ENCODE results near the gene TOX2. TPM values are rescaled to one million over a fixed set of nuclear protein-coding genes. Genes with fewer than 3 reads are reported as not detected.

Gene TOX2
- total RNA-seq, 2 experiments from 2014 or later, result 3.3 to 3.9 TPM

DNA sequence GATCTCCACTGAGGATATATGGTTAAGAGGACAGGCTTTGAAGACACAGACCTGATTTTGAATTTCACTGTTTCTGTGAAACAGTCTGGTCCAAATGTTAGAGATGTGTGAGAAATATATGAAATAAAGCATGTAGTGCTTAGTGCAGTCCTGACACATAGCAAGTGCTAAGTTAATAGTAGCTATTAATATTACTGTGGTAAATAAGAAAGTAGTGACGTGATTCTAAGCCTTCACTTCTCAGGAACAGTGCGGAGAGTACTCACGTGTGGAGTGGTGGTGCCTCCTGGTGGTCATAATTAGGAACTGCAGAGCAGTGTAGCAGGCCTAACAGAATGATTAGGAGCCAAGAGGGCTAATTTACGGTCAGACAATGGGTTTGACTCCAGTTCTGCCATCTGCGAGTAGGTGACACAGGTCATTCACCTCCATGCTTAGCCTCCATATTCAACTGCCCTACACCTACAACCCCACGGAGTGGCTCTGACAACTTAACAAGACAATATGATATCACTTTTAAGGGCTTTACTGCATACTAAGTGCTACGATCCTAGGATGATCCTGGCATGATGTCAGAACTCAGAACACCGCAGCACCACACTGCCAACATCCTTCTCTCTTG lies 166.1 kb downstream of the TOX2 start:
- ChIA-PET POLR2A (interaction anchor here (0.6 to 3.5 kb wide), 4 partner anchors 12 to 68 kb away, joined by 3 to 16 read pairs (median 10); no protein-coding TSS in a partner anchor), CTCF (interaction anchor here (0.6 to 5.2 kb wide), 13 partner anchors 11 to 333 kb away, joined by 3 to 40 read pairs (median 4); no protein-coding TSS in a partner anchor)
- no peaks in the 10 kb centered on the region for H3K9me3 Mint-ChIP-seq
- H3K4me1 Mint-ChIP-seq (ENCODE audit: low read depth), result peaks cover 33% of the 10 kb centered on the region
- peak overlapping the region; percentile 61 for H3K27ac Mint-ChIP-seq
- peaks cover 12% of the 10 kb centered on the region for H3K4me1 ChIP-seq (ENCODE audit: insufficient read depth, low read length)
- no peaks in the 10 kb centered on the region for H3K36me3 Mint-ChIP-seq (ENCODE audit: low read depth)
- peak; percentile 67 to 90 (median 76) for DNase-seq
- intact Hi-C loops (cut with DNase I, micrococcal nuclease), result loop anchor here (1.0 to 5.0 kb wide), 8 partner anchors 10 to 632 kb away; no protein-coding TSS in a partner anchor
- H3K36me3 ChIP-seq (ENCODE audit: insufficient read depth, low read length), result no peaks in the 10 kb centered on the region
- H3K27ac ChIP-seq (ENCODE audit: low read depth in 1 of 2, low read length in 2 of 2), result no peak overlapping the region
- no peak overlapping the region for H3K4me3 Mint-ChIP-seq
- peak; percentile 98 for TF ChIP-seq CTCF (IDR thresholded peaks at IDR 0.05)
- H3K9me3 ChIP-seq (ENCODE audit: control insufficient read depth in 1 of 2, insufficient read depth in 1 of 2, low read length in 2 of 2), result no peaks in the 10 kb centered on the region
- H3K27me3 ChIP-seq (ENCODE audit: control insufficient read depth in 1 of 2, insufficient read depth in 2 of 2, low read length in 2 of 2), result no peaks in the 10 kb centered on the region
- H3K27me3 Mint-ChIP-seq, result no peaks in the 10 kb centered on the region
- H3K4me3 ChIP-seq (ENCODE audit: low read length), result no peak overlapping the region
- peak; percentile 97 for ATAC-seq (ENCODE audit: poor library complexity)

- no peak for DNase-seq
- Mint-ChIP-seq H3K4me3 (no peak overlapping the region), H3K4me1 (ENCODE audit: low read depth) (peaks cover 28% of the 10 kb centered on the region), H3K27ac (no peak overlapping the region), H3K9me3 (no peaks in the 10 kb centered on the region), H3K27me3 (no peaks in the 10 kb centered on the region), H3K36me3 (ENCODE audit: low read depth) (no peaks in the 10 kb centered on the region)
- ChIA-PET CTCF (interaction anchor here (1.3 to 5.2 kb wide), 3 partner anchors 11 to 332 kb away, joined by 11 to 40 read pairs (median 14); no protein-coding TSS in a partner anchor), POLR2A (interaction anchor here (0.6 to 3.5 kb wide), 3 partner anchors 12 to 522 kb away, joined by 4 to 16 read pairs (median 15); no protein-coding TSS in a partner anchor)
- Histone ChIP-seq H3K9me3 (ENCODE audit: control insufficient read depth in 1 of 2, insufficient read depth in 1 of 2, low read length in 2 of 2) (no peaks in the 10 kb centered on the region), H3K4me1 (ENCODE audit: insufficient read depth, low read length) (peaks cover 8% of the 10 kb centered on the region), H3K36me3 (ENCODE audit: insufficient read depth, low read length) (no peaks in the 10 kb centered on the region), H3K4me3 (ENCODE audit: low read length) (no peak overlapping the region), H3K27ac (ENCODE audit: low read depth in 1 of 2, low read length in 2 of 2) (no peak overlapping the region), H3K27me3 (ENCODE audit: control insufficient read depth in 1 of 2, insufficient read depth in 2 of 2, low read length in 2 of 2) (no peaks in the 10 kb centered on the region)
- intact Hi-C loops (cut with DNase I, micrococcal nuclease), result loop anchor here (2.0 to 5.0 kb wide), 4 partner anchors 154 to 633 kb away; no protein-coding TSS in a partner anchor
- no peak for TF ChIP-seq CTCF (IDR thresholded peaks at IDR 0.05)
- ATAC-seq (ENCODE audit: poor library complexity), result no peak
Measured at GRCh38 chr20:44081476-44081875, 166.8 kb downstream of the TOX2 start.

GRCh38 chr20:44081888-44082287 lies 167.2 kb downstream of the TOX2 start:
- ChIA-PET CTCF (interaction anchor here (1.7 to 5.2 kb wide), 2 partner anchors 25 to 332 kb away, joined by 14 to 40 read pairs; no protein-coding TSS in a partner anchor), POLR2A (interaction anchor here (0.6 to 3.5 kb wide), 3 partner anchors 13 to 523 kb away, joined by 4 to 16 read pairs (median 15); no protein-coding TSS in a partner anchor)
- Histone ChIP-seq H3K9me3 (ENCODE audit: control insufficient read depth in 1 of 2, insufficient read depth in 1 of 2, low read length in 2 of 2) (no peaks in the 10 kb centered on the region), H3K4me3 (ENCODE audit: low read length) (no peak overlapping the region), H3K27ac (ENCODE audit: low read depth in 1 of 2, low read length in 2 of 2) (no peak overlapping the region), H3K36me3 (ENCODE audit: insufficient read depth, low read length) (no peaks in the 10 kb centered on the region), H3K27me3 (ENCODE audit: control insufficient read depth in 1 of 2, insufficient read depth in 2 of 2, low read length in 2 of 2) (no peaks in the 10 kb centered on the region), H3K4me1 (ENCODE audit: insufficient read depth, low read length) (peaks cover 8% of the 10 kb centered on the region)
- no peak for TF ChIP-seq CTCF (IDR thresholded peaks at IDR 0.05)
- intact Hi-C loops (cut with DNase I, micrococcal nuclease), result loop anchor here (2.0 to 5.0 kb wide), 4 partner anchors 155 to 633 kb away; no protein-coding TSS in a partner anchor
- no peak for ATAC-seq (ENCODE audit: poor library complexity)
- Mint-ChIP-seq H3K9me3 (no peaks in the 10 kb centered on the region), H3K27ac (no peak overlapping the region), H3K4me1 (ENCODE audit: low read depth) (peaks cover 28% of the 10 kb centered on the region), H3K27me3 (no peaks in the 10 kb centered on the region), H3K36me3 (ENCODE audit: low read depth) (no peaks in the 10 kb centered on the region), H3K4me3 (no peak overlapping the region)
- DNase-seq, result no peak
